Superior temporal gyrus (tissue), 1 donor: Measurements from ENCODE around the gene KRTAP27-1.

Experiments used
- DNase-seq: peaks from one replicate; pipeline ENCODE4 v3.0.0-alpha.2; 2016; ENCODE audit errors: extremely low spot score

The KRTAP27-1 gene

GRCh38 chr21:30289215-30289614, 48.3 kb downstream of the KRTAP27-1 start, which contains the start of gene KRTAP25-1:
Gene KRTAP25-1 (minus strand): TSS chr21:30289514. CDS start chr21:30289490, 24 bp downstream.
- DNase-seq = no peak
